CD4-positive, alpha-beta T cell (primary cell): ENCODE measurements around the gene ARL4D. TPM values are rescaled to one million over a fixed set of nuclear protein-coding genes. Genes with fewer than 3 reads are reported as not detected.

ENCODE experiments used
- ATAC-seq: fragments of 200-7000 bp; cut with Tn5 transposase; one replicate; pipeline ENCODE4 v1.10.0; 2022; ENCODE audit warnings: mild to moderate bottlenecking; ENCODE audit not compliant: poor library complexity
- CTCF ChIA-PET: fragments of 350-600 bp; sonication (Branson Sonifier 250); formaldehyde crosslinking; loops from one replicate; lab custom pipeline; 2021; ENCODE audit warnings: antibody characterized with exemption, inconsistent platforms; lab: Charles Lee
- POLR2A ChIA-PET: fragments of 350-600 bp; sonication (Branson Sonifier 250); formaldehyde crosslinking; loops from one replicate; lab custom pipeline; 2021; ENCODE audit warnings: antibody characterized with exemption, inconsistent platforms; lab: Charles Lee
- DNase-seq, 14 experiments: peaks; one replicate each; pipeline ENCODE4 v3.0.0-alpha.2; 2013 to 2020; ENCODE audit warnings: mixed read lengths in 2 of 14
- H3K27ac ChIP-seq, 2 donors: one replicate each; pipeline versions ENCODE4 v1.5.1 to v1.7.0; 2013; ENCODE audit warnings: low read length in 2 of 2, low read depth in 1 of 2, mild to moderate bottlenecking in 1 of 2
- H3K27me3 ChIP-seq, 2 experiments: 1 replicate in 1 of 2; 2 replicates in 1 of 2; pipeline versions ENCODE4 v1.6.1 to v1.7.0; 2013; ENCODE audit warnings: low read length in 2 of 2, control low read depth in 1 of 2, mild to moderate bottlenecking in 1 of 2, moderate library complexity in 1 of 2; ENCODE audit not compliant: insufficient read depth in 2 of 2, control insufficient read depth in 1 of 2
- H3K36me3 ChIP-seq: one replicate; pipeline ENCODE4 v1.6.1; 2013; ENCODE audit warnings: low read length, control low read depth; ENCODE audit not compliant: insufficient read depth
- H3K4me1 ChIP-seq: one replicate; pipeline ENCODE4 v1.6.1; 2013; ENCODE audit warnings: low read length, control low read depth; ENCODE audit not compliant: insufficient read depth
- H3K4me3 ChIP-seq: one replicate; pipeline ENCODE4 v1.5.1; 2013; ENCODE audit warnings: mild to moderate bottlenecking, low read length, moderate library complexity
- H3K9me3 ChIP-seq, 2 experiments: 1 replicate in 1 of 2; 2 replicates in 1 of 2; pipeline versions ENCODE4 v1.6.1 to v1.7.0; 2013; ENCODE audit warnings: low read length in 2 of 2, mild to moderate bottlenecking in 2 of 2, control low read depth in 1 of 2, moderate library complexity in 1 of 2; ENCODE audit not compliant: control insufficient read depth in 1 of 2, insufficient read depth in 1 of 2
- H3K27ac Mint-ChIP-seq: one replicate; pipeline ENCODE4 v1.8.0; 2020; ENCODE audit warnings: mixed read lengths
- H3K27me3 Mint-ChIP-seq: one replicate; pipeline ENCODE4 v1.8.0; 2021; ENCODE audit warnings: mixed read lengths
- H3K36me3 Mint-ChIP-seq: one replicate; pipeline ENCODE4 v1.8.0; 2021; ENCODE audit warnings: low read depth, mixed read lengths
- H3K4me1 Mint-ChIP-seq: one replicate; pipeline ENCODE4 v1.8.0; 2021; ENCODE audit warnings: low read depth, mixed read lengths
- H3K4me3 Mint-ChIP-seq: one replicate; pipeline ENCODE4 v1.8.0; 2020; ENCODE audit warnings: mild to moderate bottlenecking, mixed read lengths
- H3K9me3 Mint-ChIP-seq: one replicate; pipeline ENCODE4 v1.8.0; 2020; ENCODE audit warnings: mixed read lengths
- CTCF ChIP-seq: fragments of 200-600 bp; IDR thresholded peaks from one replicate; pipeline ENCODE4 v1.8.0; 2022; ENCODE audit warnings: antibody characterized with exemption, mild to moderate bottlenecking
- intact Hi-C, 2 experiments: fragments of 100-400 bp; cut with DNase I in 1 of 2; cut with micrococcal nuclease in 1 of 2; formaldehyde crosslinking; loops; one replicate each; pipeline versions ENCODE4 v1.15.1 to v1.9.0; 2023 to 2025; cut with DNase I, micrococcal nuclease
- total RNA-seq, 174 experiments: library from RNA in 2 of 174; stranded (reverse) in 2 of 174; gene quantifications; one replicate each; pipeline ENCODE4 v1.2.3 and lab custom pipeline; 2021 to 2026

ARL4D gene
- total RNA-seq, 2 experiments from 2014 or later = 2.4 to 2.9 TPM

- H3K4me1 Mint-ChIP-seq = peaks cover 16% of the 10 kb centered on the region
- H3K36me3 Mint-ChIP-seq = peaks cover 4% of the 10 kb centered on the region
- intact Hi-C loops = no loop called here
- no peak for TF ChIP-seq CTCF
- Histone ChIP-seq H3K36me3 (no peaks in the 10 kb centered on the region), H3K27ac (no peak overlapping the region), H3K4me1 (peaks cover 10% of the 10 kb centered on the region), H3K4me3 (no peak overlapping the region), H3K27me3 (no peaks in the 10 kb centered on the region), H3K9me3 (peaks cover 13 to 26% of the 10 kb centered on the region in 2 experiments)
- H3K9me3 Mint-ChIP-seq = no peaks in the 10 kb centered on the region
- CTCF ChIA-PET = no interaction called here
- H3K27me3 Mint-ChIP-seq = no peaks in the 10 kb centered on the region
- H3K27ac Mint-ChIP-seq = no peak overlapping the region
- H3K4me3 Mint-ChIP-seq = peak overlapping the region; percentile 6
- POLR2A ChIA-PET = no interaction called here
- ATAC-seq = no peak
- no peak for DNase-seq
Observed at GRCh38 chr17:43383372-43383771, 15.4 kb upstream of the ARL4D start.

GRCh38 chr17:43383826-43384475, 14.8 kb upstream of the ARL4D start:
- Mint-ChIP-seq H3K27ac (no peak overlapping the region), H3K4me1 (peaks cover 19% of the 10 kb centered on the region), H3K9me3 (no peaks in the 10 kb centered on the region), H3K36me3 (peaks cover 8% of the 10 kb centered on the region), H3K27me3 (no peaks in the 10 kb centered on the region), H3K4me3 (peak overlapping the region; percentile 6)
- Histone ChIP-seq H3K9me3 (peaks cover 13 to 22% of the 10 kb centered on the region in 2 experiments), H3K27ac (no peak overlapping the region), H3K4me1 (peaks cover 15% of the 10 kb centered on the region), H3K4me3 (no peak overlapping the region), H3K36me3 (no peaks in the 10 kb centered on the region), H3K27me3 (no peaks in the 10 kb centered on the region)
- no peak for TF ChIP-seq CTCF
- intact Hi-C loops = no loop called here
- ChIA-PET POLR2A (interaction anchor here (11.2 kb wide), 1 partner anchor 14 kb away, joined by 445 read pairs; no protein-coding TSS in a partner anchor), CTCF (no interaction called here)
- ATAC-seq (no peak), DNase-seq (no peak)

- Histone ChIP-seq H3K9me3 (peaks cover 13 to 18% of the 10 kb centered on the region in 2 experiments), H3K36me3 (no peaks in the 10 kb centered on the region), H3K4me3 (no peak overlapping the region), H3K4me1 (peaks cover 19% of the 10 kb centered on the region), H3K27ac (no peak overlapping the region), H3K27me3 (no peaks in the 10 kb centered on the region)
- ChIA-PET CTCF (no interaction called here), POLR2A (interaction anchor here (11.2 kb wide), 1 partner anchor 15 kb away, joined by 445 read pairs; no protein-coding TSS in a partner anchor)
- no peak for TF ChIP-seq CTCF
- no peaks in the 10 kb centered on the region for H3K9me3 Mint-ChIP-seq
- intact Hi-C loops = no loop called here
- DNase-seq (no peak), ATAC-seq (no peak)
- peaks cover 10% of the 10 kb centered on the region for H3K36me3 Mint-ChIP-seq
- H3K4me1 Mint-ChIP-seq = peaks cover 24% of the 10 kb centered on the region
- no peak overlapping the region for H3K27ac Mint-ChIP-seq
- no peaks in the 10 kb centered on the region for H3K27me3 Mint-ChIP-seq
- H3K4me3 Mint-ChIP-seq = peak overlapping the region; percentile 4
Observed at GRCh38 chr17:43384476-43384862, 14.3 kb upstream of the ARL4D start.
